GM18499 (cell line): ENCODE results near the gene ACAT2.
"Not testable (repeated sequence)": the region's sequence is repeated elsewhere in the genome, so short reads cannot be mapped to it uniquely, and the experiment has no call there.

Experiments
- ATAC-seq: cut with Tn5 transposase; IDR thresholded peaks from one replicate; pipeline ENCODE4 v1.9.1; 2021; ENCODE audit warnings: moderate number of reproducible peaks; ENCODE audit not compliant: insufficient read depth, unreplicated experiment

Gene ACAT2

DNA sequence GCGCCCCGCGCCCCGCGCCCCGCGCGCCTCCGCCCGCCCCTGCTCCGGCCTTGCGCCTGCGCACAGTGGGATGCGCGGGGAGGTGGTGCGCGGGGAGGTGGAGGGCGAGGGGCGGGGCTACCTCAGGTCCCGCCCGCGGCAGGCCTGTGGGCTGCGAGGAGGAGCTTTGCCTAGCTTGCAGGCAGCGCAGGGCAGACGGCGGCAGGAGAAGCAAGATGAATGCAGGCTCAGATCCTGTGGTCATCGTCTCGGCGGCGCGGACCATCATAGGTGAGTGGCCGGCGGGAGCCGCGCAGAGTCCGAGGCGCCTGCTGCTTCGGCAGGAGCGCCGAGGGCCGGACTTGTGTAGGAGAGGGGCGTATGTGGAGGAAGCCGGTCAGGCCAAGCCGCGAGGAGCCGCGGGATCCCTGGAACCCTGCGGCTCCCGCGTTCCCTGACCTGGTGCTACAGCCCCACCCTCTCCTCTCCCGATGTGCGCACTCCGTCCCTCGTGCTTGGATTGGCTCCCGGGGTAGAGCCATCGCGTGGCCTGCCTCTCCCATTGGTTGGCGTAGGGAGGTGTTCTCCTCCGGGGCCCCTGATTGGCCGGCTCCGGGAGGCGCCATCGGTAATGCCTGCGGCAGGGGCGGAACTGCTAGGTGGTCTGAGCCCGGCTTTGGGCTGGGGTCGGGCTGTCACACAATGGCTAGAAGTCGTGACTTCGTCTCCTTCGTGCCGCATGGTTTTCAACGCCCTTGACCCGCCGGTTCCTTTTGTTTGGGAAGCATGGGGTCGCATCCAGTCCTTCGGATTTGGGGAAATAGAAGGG, at the start of gene ACAT2:
Gene ACAT2, plus strand, starts transcription at position 173 of the 808 bp plus-strand sequence. Its CDS starts 43 bp downstream, at position 216.
- peak; percentile 90 for ATAC-seq

DNA sequence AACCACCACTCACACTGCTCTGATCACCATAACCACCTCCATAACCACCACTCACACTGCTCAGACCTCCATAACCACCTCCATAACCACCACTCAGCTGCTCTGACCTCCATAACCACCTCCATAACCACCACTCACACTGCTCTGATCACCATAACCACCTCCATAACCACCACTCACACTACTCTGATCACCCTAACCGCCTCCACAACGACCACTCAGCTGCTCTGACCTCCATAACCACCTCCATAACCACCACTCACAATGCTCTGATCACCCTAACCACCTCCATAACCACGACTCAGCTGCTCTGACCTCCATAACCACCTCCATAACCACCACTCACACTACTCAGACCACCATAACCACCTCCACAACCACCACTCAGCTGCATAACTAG, 49.5 kb upstream of the ACAT2 start:
- not testable (repeated sequence) for ATAC-seq

DNA sequence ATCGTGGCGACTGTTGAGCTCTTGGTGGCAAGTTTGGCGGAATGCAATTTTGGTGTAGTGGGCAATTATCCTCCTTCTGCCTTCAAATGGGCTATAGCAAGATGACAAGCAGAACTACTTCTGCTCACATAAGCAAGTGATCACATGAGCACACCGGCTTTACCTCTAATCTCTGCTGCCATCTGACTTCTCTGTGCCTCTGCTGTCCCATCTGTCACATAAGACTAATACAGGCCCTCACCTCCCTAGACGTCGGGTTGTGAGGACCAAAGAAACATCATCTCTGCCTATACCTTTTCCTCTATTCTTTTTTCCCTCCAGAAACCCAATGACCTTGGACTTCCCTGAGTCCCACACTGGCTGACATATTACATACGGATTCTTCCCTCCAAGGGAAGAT, 47.9 kb upstream of the ACAT2 start:
- ATAC-seq, result no peak

DNA sequence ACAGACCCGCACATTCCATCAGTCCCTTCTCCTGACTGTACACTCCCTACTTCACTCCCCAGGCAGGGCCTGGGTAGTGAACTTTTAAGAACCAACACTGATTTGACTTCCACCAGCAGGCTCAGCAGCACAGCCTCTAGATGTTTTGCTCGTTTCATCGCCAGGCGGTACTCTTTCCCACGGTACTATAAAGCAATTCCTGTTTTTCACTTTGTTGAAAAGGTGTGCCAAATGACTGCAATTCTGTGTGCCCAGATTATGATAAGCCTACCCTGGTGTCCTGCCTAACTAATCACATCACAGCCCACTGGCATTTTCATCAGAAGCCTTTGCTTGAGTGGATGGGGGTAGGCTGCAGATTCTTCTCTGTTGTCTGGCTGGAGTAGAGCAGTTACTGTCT, 47.4 kb upstream of the ACAT2 start:
- ATAC-seq, result no peak

DNA sequence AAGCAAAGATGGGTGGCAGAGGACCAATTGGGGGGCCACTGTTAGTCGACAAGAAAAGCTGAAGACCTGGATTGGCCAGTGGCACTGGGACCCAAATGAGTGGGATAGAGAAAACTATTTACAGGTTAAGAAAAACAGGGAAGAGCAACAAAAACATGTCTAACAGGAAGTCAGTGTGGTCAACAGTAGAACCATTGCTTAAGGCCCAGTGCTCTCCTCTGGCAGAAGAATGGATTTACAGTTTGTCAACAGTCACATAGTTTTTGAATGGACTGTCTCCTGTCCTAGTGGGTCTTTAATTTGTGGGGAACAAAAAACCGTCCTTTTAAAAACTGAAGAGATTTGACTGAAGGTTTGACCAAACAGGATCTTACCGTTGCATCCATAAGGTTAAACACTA, 46.7 kb upstream of the ACAT2 start:
- no peak for ATAC-seq

DNA sequence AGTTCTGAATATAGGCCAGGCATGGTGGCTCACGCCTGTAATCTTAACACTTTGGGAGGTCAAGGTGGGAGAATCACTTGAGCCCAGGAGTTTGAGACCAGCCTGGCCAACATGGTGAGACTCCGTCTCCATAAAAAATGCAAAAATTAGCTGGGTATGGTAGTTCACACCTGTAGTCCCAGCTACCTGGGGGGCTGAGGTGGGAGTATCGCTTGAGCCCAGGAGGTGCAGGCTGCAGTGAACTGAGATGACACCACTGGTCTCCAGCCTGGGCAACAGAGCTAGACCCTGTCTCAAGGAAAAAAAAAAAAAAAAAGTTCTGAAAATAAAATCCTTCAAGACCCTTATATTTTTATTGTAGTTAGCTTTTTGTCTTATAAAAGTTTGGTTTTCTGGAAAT, 46.2 kb upstream of the ACAT2 start:
- no peak for ATAC-seq

DNA sequence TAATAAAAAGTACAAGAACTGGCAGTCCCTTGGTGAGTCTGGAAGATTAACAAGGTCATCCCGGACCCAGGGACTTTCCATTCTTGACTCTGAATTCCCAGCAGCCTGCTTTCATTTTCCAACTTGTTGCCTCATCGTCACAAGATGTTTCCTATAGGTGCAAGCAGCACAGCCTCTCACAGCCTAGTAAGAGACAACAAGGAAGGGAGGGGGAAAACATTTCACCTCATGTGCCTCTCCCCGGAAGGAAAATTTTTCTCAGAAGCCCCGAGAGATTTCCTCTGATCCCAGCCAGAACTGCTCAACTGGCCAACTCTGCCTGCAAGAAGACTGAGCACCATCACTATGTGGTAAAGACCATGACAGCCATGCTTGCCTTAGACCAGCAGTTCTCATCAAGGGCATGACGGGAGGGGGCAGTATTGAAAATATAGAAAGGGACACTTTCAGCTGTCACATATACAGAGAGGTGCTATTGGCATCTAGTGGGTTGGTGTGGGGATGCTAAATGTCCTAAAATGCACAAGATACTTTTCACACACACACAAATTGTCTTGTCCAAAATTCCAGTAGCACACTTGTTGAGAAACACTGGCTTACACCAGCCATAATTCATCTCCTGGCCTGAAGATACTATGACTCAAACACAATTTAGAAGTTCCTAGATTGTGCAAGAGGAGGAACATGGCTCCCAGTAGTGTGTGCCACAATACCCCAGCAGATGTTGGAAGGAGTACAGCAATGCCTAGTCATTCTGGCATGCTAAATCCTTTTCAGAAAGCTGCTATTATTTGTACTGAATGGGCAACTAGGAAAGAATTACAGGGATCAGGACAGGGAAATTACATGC, 45.4 kb upstream of the ACAT2 start:
- ATAC-seq, result no peak

DNA sequence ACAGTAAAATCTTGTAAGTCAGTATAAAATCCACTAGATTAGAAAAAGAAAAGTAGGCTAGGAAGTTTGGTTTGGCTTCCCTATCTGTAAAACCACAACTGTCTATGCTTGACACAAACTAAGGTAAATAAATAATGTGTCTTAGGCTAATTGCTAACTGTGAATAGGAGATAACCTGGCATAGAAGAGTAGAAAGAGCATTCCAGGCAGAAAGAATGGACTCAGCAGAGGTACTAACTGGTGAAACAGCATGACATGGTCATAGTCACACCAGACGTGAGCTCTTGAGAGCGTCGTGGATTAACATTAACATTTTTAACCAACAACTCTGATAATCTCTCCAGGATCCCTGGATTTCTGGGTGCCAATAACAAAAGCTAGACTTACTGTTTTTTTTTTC, 43.2 kb upstream of the ACAT2 start:
- no peak for ATAC-seq

DNA sequence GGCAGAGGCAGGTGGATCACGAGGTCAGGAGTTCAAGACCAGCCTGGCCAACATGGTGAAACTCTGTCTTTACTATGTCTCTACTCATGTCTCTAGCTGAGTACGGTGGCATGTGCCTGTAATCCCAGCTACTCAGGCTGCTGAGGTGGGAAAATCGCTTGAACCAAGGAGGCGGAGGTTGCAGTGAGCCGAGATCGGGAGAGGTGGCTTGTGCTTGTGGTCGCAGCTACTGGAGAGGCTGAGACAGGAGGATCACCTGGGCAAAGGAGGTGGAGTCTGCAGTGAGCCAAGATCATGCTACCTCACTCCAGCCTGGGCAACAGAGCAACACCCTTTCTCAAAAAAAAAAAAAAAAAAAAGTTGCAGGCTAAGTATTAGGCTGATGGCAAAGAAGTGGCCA, 42.6 kb upstream of the ACAT2 start:
- ATAC-seq, result no peak

DNA sequence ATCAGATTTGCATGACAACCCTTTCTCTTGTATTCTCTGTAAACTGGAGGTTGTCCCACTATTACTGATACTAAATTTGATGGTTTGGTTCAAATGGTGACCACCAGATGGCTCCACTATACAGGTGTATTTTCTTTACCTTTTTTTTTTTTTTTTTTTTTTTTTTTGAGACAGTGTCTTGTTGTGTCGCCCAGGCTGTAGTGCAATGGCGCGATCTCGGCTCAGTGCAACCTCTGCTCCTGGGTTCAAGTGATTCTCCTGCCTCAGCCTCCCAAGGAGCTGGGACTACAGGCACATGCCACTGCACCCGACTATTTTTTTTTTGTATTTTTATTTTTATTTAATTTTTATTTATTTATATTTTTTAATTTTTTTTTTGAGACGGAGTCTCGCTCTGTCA, 41.1 kb upstream of the ACAT2 start:
- ATAC-seq, result no peak

DNA sequence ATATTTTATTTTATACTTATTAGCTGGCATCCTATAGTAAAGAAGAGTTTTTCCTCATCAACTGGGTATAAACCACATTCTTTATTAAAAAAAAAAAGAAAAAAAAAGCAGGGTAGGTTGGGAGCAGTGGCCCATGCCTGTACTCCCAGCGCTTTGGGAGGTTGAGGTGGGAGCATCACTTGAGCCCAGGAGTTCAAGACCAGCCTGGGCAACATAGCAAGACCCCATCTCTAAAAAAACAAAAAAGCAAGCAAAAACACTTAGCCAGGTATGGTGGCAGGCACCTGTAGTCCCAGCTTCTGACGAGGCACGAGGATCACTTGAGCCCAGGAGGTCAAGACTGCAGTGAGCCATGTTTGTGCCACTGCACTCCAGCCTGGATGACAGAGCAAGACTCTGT, 39.9 kb upstream of the ACAT2 start:
- ATAC-seq, result not testable (repeated sequence)

DNA sequence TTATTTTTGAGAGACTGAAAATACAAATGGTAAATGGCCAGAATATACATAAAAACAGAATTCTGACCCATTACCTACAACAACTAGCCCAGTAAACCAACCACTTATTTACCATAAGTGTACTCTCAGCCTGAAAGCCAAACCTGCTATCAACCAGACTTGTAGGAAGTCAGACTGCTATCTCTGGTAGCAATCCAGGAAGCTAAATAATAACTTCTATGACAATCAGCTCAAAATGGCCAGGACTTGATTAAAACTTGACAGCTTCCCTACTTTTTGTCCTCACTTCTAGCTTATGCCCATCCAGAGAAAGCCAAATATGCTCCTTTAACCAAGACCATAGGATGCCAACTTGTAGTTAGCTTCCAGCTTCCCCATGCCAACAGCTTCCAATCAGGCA, 39.2 kb upstream of the ACAT2 start:
- no peak for ATAC-seq

DNA sequence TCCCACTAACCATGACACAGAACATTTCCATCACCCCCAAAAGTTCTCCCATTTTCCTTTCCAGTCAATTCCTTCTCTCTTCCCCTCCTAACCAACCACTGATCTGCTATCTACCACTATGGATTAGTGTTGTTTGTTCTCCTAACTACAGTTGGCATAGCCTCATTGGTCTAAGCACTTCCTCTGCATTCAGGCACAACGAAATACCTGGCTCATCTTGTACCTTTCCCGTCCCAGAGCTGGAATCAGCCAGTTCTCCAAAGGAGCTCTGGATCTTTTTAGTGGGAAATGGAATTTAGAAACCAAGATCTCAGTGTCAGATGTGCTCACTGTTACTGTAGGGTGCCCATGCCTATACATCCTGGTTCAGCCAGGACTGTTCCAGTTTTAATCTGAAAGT, 38.6 kb upstream of the ACAT2 start:
- ATAC-seq, result no peak

DNA sequence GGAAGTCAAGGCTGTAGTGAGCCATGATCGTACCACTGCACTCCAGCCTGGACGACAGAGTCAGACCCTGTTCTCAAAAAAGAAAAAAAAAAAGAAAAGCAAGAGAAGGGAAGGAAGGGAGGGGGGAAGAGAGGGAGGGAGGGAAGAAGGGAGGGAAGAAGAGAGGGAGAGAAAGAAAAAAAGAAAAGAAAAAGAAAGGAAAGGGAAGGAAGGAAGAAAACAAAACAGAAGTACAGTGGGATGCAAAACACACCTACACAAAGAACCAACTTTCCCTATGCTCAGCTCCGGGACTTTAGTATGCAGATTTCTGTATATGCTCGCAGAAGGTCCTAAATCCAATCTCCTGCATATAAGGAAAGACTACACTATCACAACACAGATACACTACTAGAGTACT, 37.1 kb upstream of the ACAT2 start:
- ATAC-seq, result no peak

DNA sequence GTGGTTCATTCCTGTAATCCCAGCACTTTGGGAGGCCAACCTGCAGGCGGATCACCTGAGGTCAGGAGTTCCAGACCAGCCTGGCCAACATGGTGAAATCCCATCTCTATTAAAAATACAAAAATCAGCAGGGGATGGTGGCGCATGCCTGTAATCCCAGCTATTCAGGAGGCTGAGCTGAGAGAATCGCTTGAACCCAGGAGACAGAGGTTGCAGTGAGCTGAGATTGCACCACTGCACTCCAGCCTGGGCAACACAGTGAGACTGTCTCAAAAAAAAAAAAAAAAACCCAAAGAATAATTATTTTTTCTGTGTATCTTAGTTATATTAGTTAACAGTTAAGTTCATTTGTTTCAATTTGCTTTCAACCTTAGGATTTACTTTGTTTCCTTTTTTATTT, 36.6 kb upstream of the ACAT2 start:
- ATAC-seq, result not testable (repeated sequence)

DNA sequence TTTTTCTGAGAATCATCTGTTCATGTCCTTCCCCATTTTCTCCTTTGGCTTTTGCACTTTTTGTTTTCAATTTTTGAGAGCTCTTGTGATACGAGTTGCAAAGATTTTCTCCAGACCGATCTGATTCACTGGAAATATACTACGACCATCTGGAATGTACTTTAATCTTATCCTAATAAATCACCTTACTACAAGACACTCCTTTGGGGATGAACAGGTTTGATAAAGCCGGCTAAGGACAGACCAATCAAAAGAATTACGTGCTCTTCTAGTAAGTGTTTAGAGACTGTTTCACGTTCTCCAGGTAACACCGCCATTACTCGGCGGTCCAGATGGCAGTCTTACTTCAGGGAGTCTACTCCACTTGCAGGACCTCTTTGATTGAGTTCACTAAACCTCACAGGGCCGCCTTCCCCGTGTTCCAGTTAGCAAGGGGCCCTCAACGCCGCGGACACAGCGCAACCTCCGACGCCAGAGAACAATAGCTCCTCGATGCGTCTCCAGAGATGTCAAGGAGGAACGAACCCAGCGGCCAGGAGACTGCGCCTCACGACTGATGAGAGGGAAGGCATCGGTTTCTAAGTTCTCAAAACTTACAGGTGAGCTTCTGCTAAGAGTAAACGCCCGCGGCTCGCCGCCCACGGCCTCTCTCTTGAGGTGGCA, 35.5 kb upstream of the ACAT2 start:
- no peak for ATAC-seq

DNA sequence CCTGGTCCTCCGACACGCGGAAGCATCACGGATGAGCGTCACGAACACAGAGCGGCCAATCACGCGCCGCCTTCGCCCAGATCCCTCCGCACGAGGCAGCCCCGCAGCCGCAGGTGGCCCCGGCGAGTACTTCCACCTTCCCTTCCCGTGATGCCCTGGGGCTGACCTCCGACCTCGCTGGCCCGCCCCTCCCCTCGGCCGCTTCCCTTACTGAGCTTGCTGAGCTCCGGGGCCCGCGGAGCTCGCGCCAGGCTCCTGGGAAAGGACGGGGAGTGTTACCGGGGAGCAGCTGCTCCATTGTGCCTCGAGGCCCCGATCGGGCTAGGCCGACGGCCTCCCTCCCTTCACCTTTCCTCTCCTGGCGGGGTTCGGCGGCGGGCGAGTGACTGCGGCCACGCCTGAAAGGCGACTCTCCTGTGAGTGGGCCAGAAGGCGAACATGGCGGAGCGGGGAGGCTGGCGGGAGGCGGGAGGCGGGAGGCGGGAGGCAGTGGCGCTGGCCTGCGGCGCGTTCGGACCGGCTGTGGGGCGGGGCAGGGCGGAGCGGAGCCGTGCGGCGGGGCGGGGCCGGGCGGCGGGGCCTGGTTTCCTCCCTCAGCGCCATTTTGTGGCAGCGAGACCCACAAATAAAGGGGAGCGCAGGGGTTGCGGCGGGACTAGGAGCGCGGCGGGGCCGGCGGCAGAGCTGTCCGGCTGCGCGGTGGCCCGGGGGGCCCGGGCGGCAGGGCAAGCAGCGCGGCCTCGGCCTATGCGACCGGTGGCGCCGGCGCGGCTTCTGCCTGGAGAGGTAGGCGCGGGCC, 34.7 kb upstream of the ACAT2 start, which contains the start of gene WTAP:
Gene WTAP, plus strand, starts transcription at position 589 of the 799 bp plus-strand sequence. CDS start 8,760 bp downstream, outside the sequence.
- peak; percentile 53 for ATAC-seq

DNA sequence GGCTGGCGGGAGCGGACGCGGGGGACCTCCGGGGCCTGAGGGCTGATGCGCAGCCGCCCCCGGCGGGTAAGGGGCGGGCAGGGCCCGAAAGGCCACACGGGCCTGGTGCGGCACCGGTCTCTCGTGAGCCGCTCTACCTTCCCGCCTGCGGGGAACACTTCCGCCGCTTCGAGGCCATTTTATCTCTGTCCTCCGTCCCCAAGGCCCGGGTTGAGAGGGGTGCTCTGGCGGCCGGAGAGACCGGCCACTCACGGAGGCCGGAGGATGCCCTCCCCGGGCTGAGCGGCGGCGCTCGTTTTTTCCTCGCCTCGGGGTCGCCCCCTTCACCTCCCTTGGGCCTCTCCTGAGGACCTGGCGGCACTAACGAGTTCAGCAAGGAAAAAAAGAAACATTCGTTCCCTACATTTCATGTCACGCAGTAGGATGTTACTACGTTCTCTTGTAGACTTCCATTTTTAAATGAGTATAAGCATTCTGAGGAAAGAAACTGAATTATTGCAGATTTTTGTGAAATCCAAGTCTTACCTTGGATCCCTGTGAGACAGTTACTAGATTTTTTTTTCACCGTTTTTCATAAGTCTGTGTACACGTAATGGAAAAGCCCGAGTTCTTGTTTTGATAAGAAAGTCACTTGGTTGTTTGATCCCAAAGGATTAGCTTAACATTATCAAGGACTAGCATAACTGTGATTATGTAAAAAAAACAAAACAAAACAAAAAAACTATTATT, 34.0 kb upstream of the ACAT2 start:
- ATAC-seq, result peak; percentile 11

DNA sequence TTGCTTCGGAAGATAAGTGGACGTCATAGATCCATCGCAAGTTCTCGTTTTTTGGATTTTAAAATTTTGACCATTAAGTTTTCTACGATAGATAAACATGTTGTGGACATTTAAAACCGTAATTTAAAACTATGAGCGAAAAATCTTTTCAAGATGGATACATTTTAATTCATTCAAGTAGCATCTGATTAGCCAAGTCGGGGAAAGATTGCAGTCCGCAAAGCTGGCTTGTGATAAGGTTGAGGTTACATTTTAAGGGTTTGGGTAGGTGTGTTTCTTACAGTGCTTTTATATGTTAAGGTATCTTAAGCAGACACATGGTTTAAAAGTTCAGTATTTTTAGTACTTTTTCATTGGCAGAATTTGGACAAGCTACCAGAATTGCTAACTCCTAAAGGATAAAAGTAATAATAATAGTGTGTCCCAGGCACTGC, 33.3 kb upstream of the ACAT2 start:
- ATAC-seq, result no peak
